ENCODE results near the gene CLCNKB. TPM values are rescaled to one million over a fixed set of nuclear protein-coding genes. Genes with fewer than 3 reads are reported as not detected.

The CLCNKB gene
- total RNA-seq, 1 experiment from 2014 or later = not detected

GRCh38 chr1:16101623-16102022 is 58.0 kb downstream of the CLCNKB start:
- Histone ChIP-seq H3K9ac (ENCODE audit: low read length) (no peak overlapping the region), H3K79me2 (ENCODE audit: low read length) (no peaks in the 10 kb centered on the region), H4K20me1 (ENCODE audit: low read length) (no peaks in the 10 kb centered on the region), H3K27me3 (ENCODE audit: low read length) (no peaks in the 10 kb centered on the region), H3K4me3 (ENCODE audit: low read length) (no peak overlapping the region), H3K9me3 (ENCODE audit: low read length) (no peaks in the 10 kb centered on the region), H3K36me3 (ENCODE audit: low read depth, low read length) (no peaks in the 10 kb centered on the region), H3K4me2 (ENCODE audit: low read length) (no peak overlapping the region), H2AFZ (ENCODE audit: low read length) (no peak overlapping the region), H3K27ac (ENCODE audit: low read length) (no peak overlapping the region), H3K4me1 (ENCODE audit: insufficient read depth, low read length) (no peaks in the 10 kb centered on the region), H3K9me2 (replicated peaks; ENCODE audit: low read length) (no peaks in the 10 kb centered on the region), H3F3A (ENCODE audit: low read length, unreplicated experiment) (no peaks in the 10 kb centered on the region)
- CTCF ChIA-PET = no interaction called here
- DNase-seq (no peak), ATAC-seq (no peak)
- TF ChIP-seq, protein P1, sequence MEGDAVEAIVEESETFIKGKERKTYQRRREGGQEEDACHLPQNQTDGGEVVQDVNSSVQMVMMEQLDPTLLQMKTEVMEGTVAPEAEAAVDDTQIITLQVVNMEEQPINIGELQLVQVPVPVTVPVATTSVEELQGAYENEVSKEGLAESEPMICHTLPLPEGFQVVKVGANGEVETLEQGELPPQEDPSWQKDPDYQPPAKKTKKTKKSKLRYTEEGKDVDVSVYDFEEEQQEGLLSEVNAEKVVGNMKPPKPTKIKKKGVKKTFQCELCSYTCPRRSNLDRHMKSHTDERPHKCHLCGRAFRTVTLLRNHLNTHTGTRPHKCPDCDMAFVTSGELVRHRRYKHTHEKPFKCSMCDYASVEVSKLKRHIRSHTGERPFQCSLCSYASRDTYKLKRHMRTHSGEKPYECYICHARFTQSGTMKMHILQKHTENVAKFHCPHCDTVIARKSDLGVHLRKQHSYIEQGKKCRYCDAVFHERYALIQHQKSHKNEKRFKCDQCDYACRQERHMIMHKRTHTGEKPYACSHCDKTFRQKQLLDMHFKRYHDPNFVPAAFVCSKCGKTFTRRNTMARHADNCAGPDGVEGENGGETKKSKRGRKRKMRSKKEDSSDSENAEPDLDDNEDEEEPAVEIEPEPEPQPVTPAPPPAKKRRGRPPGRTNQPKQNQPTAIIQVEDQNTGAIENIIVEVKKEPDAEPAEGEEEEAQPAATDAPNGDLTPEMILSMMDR (conservative IDR thresholded peaks at IDR 0.05; ENCODE audit: low read depth, low read length) = no peak
- TF ChIP-seq EZH2phosphoT487 (IDR thresholded peaks at IDR 0.05; ENCODE audit: borderline replicate concordance, low read length) (no peak), EZH2 (IDR thresholded peaks at IDR 0.05; ENCODE audit: low read length, unreplicated experiment) (no peak)
- POLR2A ChIA-PET (ENCODE audit: unreplicated experiment) = no interaction called here
- intact Hi-C loops (cut with micrococcal nuclease) = no loop called here
- BruUV-seq (replicated peaks) = no TSS peak

Other genes with a start within 250 kb of the CLCNKB start
- gene UQCRHL, start 236.1 kb upstream of the CLCNKB start, total RNA-seq (2014; rRNA removed) = 8.7 and 11.2 TPM in 2 replicates
- gene SPEN, start 196.1 kb upstream of the CLCNKB start, total RNA-seq (2014; rRNA removed) = 26.7 and 35.7 TPM in 2 replicates
- 44.2 and 55.2 TPM in 2 replicates for gene ZBTB17, start 67.7 kb upstream of the CLCNKB start, total RNA-seq (2014; rRNA removed)
- not detected in 2 replicates for gene SRARP, start 39.5 kb upstream of the CLCNKB start, total RNA-seq (2014; rRNA removed)
- not detected in 2 replicates for gene HSPB7, start 25.7 kb upstream of the CLCNKB start, total RNA-seq (2014; rRNA removed)
- not detected in 2 replicates for gene CLCNKA, start 21.7 kb upstream of the CLCNKB start, total RNA-seq (2014; rRNA removed)
- gene FAM131C, start 29.9 kb downstream of the CLCNKB start, total RNA-seq (2014; rRNA removed) = 7.7 and 9.8 TPM in 2 replicates
- gene EPHA2, start 112.3 kb downstream of the CLCNKB start, total RNA-seq (2014; rRNA removed) = 459 and 567 TPM in 2 replicates
- gene ARHGEF19, start 168.9 kb downstream of the CLCNKB start, total RNA-seq (2014; rRNA removed) = 13.8 and 28.1 TPM in 2 replicates
- 9.6 and 11.6 TPM in 2 replicates for gene CPLANE2, start 193.4 kb downstream of the CLCNKB start, total RNA-seq (2014; rRNA removed)